Measurements from ENCODE around the gene DNAJB14.

DNA sequence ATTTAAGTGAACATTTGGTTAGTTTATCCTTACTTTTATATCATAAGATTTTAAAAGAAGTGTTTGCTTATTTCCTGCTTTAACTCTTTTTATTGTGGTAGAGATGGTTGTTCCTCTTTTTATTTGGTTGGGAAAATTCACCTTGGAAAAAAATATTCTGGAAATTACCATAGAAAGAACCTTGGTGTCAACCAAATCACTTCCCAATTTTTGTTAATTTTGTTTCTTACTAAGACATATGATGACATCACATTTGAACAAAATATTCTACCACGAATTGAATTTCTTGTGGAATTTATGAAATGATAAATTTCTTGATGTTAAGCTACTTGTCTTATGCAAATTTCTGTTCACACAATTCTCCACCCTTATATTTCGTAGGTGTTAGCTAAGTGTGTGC is 85.9 kb downstream of the DNAJB14 start:
- TF ChIP-seq, protein P1, sequence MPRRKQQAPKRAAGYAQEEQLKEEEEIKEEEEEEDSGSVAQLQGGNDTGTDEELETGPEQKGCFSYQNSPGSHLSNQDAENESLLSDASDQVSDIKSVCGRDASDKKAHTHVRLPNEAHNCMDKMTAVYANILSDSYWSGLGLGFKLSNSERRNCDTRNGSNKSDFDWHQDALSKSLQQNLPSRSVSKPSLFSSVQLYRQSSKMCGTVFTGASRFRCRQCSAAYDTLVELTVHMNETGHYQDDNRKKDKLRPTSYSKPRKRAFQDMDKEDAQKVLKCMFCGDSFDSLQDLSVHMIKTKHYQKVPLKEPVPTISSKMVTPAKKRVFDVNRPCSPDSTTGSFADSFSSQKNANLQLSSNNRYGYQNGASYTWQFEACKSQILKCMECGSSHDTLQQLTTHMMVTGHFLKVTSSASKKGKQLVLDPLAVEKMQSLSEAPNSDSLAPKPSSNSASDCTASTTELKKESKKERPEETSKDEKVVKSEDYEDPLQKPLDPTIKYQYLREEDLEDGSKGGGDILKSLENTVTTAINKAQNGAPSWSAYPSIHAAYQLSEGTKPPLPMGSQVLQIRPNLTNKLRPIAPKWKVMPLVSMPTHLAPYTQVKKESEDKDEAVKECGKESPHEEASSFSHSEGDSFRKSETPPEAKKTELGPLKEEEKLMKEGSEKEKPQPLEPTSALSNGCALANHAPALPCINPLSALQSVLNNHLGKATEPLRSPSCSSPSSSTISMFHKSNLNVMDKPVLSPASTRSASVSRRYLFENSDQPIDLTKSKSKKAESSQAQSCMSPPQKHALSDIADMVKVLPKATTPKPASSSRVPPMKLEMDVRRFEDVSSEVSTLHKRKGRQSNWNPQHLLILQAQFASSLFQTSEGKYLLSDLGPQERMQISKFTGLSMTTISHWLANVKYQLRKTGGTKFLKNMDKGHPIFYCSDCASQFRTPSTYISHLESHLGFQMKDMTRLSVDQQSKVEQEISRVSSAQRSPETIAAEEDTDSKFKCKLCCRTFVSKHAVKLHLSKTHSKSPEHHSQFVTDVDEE (CRISPR knock-in tag; IDR thresholded peaks at IDR 0.05) = no peak
- TF ChIP-seq, protein P2, sequence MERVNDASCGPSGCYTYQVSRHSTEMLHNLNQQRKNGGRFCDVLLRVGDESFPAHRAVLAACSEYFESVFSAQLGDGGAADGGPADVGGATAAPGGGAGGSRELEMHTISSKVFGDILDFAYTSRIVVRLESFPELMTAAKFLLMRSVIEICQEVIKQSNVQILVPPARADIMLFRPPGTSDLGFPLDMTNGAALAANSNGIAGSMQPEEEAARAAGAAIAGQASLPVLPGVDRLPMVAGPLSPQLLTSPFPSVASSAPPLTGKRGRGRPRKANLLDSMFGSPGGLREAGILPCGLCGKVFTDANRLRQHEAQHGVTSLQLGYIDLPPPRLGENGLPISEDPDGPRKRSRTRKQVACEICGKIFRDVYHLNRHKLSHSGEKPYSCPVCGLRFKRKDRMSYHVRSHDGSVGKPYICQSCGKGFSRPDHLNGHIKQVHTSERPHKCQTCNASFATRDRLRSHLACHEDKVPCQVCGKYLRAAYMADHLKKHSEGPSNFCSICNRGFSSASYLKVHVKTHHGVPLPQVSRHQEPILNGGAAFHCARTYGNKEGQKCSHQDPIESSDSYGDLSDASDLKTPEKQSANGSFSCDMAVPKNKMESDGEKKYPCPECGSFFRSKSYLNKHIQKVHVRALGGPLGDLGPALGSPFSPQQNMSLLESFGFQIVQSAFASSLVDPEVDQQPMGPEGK (CRISPR knock-in tag; IDR thresholded peaks at IDR 0.05; ENCODE audit: borderline replicate concordance) = no peak
- TF ChIP-seq, protein P3, sequence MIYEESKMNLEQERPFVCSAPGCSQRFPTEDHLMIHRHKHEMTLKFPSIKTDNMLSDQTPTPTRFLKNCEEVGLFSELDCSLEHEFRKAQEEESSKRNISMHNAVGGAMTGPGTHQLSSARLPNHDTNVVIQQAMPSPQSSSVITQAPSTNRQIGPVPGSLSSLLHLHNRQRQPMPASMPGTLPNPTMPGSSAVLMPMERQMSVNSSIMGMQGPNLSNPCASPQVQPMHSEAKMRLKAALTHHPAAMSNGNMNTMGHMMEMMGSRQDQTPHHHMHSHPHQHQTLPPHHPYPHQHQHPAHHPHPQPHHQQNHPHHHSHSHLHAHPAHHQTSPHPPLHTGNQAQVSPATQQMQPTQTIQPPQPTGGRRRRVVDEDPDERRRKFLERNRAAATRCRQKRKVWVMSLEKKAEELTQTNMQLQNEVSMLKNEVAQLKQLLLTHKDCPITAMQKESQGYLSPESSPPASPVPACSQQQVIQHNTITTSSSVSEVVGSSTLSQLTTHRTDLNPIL (CRISPR knock-in tag; IDR thresholded peaks at IDR 0.05; ENCODE audit: low read depth) = no peak
- TF ChIP-seq ZNF8 (CRISPR knock-in tag; IDR thresholded peaks at IDR 0.05) (no peak), ZFP3 (CRISPR knock-in tag; IDR thresholded peaks at IDR 0.05) (no peak), GLIS3 (CRISPR knock-in tag; IDR thresholded peaks at IDR 0.05) (no peak), TCF4 (CRISPR knock-in tag; IDR thresholded peaks at IDR 0.05; ENCODE audit: borderline replicate concordance) (no peak), ZC3H10 (CRISPR knock-in tag; IDR thresholded peaks at IDR 0.05) (no peak), RARB (CRISPR knock-in tag; IDR thresholded peaks at IDR 0.05) (no peak), CSDC2 (CRISPR knock-in tag; IDR thresholded peaks at IDR 0.05) (no peak)
